ENCODE measurements around the gene SH3BGR. TPM values are rescaled to one million over a fixed set of nuclear protein-coding genes. Genes with fewer than 3 reads are reported as not detected.

SH3BGR gene
- total and polyA plus RNA-seq, 8 donors, result 1.6 to 4.1 (median 3.6) TPM

DNA sequence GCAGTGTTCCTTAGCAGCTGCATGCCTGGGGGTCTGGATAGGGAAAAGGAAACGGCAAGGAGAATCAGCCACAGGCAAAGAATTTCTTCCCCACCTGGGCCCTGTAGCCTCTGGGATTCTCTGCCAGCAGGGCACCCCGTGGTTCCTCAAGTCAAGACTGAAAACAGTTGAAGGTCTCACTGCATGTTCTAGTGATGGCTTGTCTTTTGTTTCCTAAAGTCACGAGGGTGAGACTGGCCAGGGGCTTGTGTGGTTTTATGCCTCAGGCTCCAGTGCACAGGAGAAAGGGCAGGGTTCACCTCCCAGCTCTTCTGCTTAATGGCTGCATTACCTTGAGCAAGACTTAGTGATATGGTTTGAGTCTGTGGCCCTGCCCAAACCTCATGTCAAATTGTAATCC lies 107.7 kb downstream of the SH3BGR start:
- H3K27me3 ChIP-seq, result no peaks in the 10 kb centered on the region
- intact Hi-C loops (cut with DNase I), result no loop called here
- DNase-seq (no peak), ATAC-seq (no peak)
- no peaks in the 10 kb centered on the region for H3K9me3 ChIP-seq
- no peaks in the 10 kb centered on the region for H3K36me3 ChIP-seq
- H3K27ac ChIP-seq, result no peak overlapping the region
- no peak overlapping the region for H3K4me3 ChIP-seq
- H3K4me1 ChIP-seq, result no peaks in the 10 kb centered on the region
- TF ChIP-seq, protein P1, sequence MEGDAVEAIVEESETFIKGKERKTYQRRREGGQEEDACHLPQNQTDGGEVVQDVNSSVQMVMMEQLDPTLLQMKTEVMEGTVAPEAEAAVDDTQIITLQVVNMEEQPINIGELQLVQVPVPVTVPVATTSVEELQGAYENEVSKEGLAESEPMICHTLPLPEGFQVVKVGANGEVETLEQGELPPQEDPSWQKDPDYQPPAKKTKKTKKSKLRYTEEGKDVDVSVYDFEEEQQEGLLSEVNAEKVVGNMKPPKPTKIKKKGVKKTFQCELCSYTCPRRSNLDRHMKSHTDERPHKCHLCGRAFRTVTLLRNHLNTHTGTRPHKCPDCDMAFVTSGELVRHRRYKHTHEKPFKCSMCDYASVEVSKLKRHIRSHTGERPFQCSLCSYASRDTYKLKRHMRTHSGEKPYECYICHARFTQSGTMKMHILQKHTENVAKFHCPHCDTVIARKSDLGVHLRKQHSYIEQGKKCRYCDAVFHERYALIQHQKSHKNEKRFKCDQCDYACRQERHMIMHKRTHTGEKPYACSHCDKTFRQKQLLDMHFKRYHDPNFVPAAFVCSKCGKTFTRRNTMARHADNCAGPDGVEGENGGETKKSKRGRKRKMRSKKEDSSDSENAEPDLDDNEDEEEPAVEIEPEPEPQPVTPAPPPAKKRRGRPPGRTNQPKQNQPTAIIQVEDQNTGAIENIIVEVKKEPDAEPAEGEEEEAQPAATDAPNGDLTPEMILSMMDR (IDR thresholded peaks at IDR 0.05), result no peak

DNA sequence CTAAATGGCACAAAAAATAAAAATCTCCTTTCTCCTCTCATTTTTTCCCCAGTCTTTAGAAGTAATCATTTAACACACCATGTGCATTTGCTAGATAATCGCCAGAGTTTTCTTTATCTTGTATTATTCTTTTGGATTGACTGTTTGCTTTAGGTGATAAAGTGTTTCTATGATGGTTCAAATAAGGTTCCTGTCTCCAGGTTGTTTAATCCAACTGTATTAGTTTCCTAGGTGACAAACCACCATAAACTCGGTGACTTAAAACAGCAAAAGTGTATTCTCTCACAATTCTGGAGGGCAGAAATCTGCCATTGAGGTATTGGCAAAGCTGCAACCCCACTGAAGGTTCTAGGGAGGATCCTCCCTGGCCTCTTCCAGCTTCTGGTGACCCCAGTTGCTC lies 109.4 kb downstream of the SH3BGR start:
- DNase-seq (no peak), ATAC-seq (no peak)
- no peaks in the 10 kb centered on the region for H3K27me3 ChIP-seq
- TF ChIP-seq, protein P1 (IDR thresholded peaks at IDR 0.05), result no peak
- H3K27ac ChIP-seq, result no peak overlapping the region
- intact Hi-C loops (cut with DNase I), result no loop called here
- H3K4me1 ChIP-seq, result no peaks in the 10 kb centered on the region
- H3K4me3 ChIP-seq, result no peak overlapping the region
- no peaks in the 10 kb centered on the region for H3K9me3 ChIP-seq
- no peaks in the 10 kb centered on the region for H3K36me3 ChIP-seq

GRCh38 chr21:39562791-39563770 lies 111.3 kb downstream of the SH3BGR start:
- Histone ChIP-seq H3K9me3 (no peaks in the 10 kb centered on the region), H3K27me3 (no peaks in the 10 kb centered on the region), H3K4me1 (no peaks in the 10 kb centered on the region), H3K27ac (no peak overlapping the region), H3K4me3 (no peak overlapping the region), H3K36me3 (no peaks in the 10 kb centered on the region)
- TF ChIP-seq, protein P1 (IDR thresholded peaks at IDR 0.05), result no peak
- intact Hi-C loops (cut with DNase I), result no loop called here
- ATAC-seq (no peak), DNase-seq (no peak)

GRCh38 chr21:39564200-39564599 lies 112.4 kb downstream of the SH3BGR start:
- DNase-seq, result no peak
- Histone ChIP-seq H3K27me3 (no peaks in the 10 kb centered on the region), H3K27ac (no peak overlapping the region), H3K4me3 (no peak overlapping the region), H3K36me3 (no peaks in the 10 kb centered on the region), H3K4me1 (no peaks in the 10 kb centered on the region), H3K9me3 (no peaks in the 10 kb centered on the region)
- intact Hi-C loops (cut with DNase I), result no loop called here
- TF ChIP-seq, protein P1 (IDR thresholded peaks at IDR 0.05), result no peak
- ATAC-seq, result no peak

Small RNA genes lying within 50 kb of the gene (microRNA-seq; reads per million reads assigned to microRNA genes)
- 0.14 to 0.34 reads per million in 2 donors for gene MIR6508

Other genes with a start within 250 kb of the SH3BGR start
- 10 to 100 TPM; 33.0 to 34.4 TPM for gene BRWD1, start 138.3 kb upstream of the SH3BGR start, total RNA-seq
- 10 to 100 TPM; 45.3 to 54.3 (median 48.6) TPM for gene BRWD1, start 138.3 kb upstream of the SH3BGR start, polyA plus RNA-seq (ENCODE audit: insufficient read length in 6 of 6)
- gene HMGN1, start 102.9 kb upstream of the SH3BGR start, total RNA-seq, result 100 to 1,000 TPM; 161 to 206 TPM
- gene HMGN1, start 102.9 kb upstream of the SH3BGR start, polyA plus RNA-seq (ENCODE audit: insufficient read length in 6 of 6), result 100 to 1,000 TPM; 648 to 700 (median 686) TPM
- 1 to 10 TPM; 1.7 to 2.0 TPM for gene LCA5L, start 6.2 kb upstream of the SH3BGR start, total RNA-seq
- 1 to 10 TPM; 2.5 to 6.3 (median 3.9) TPM for gene LCA5L, start 6.2 kb upstream of the SH3BGR start, polyA plus RNA-seq (ENCODE audit: insufficient read length in 6 of 6)
- gene B3GALT5, start 161.0 kb downstream of the SH3BGR start, total RNA-seq, result under 1 TPM; 0.03 to 0.13 TPM
- 1 to 10 TPM in 5 of 6 donors, under 1 TPM in 1; 0.85 to 1.5 (median 1.1) TPM for gene B3GALT5, start 161.0 kb downstream of the SH3BGR start, polyA plus RNA-seq (ENCODE audit: insufficient read length in 6 of 6)